Adipose tissue (tissue), 3 donors: ENCODE measurements around the gene GOSR1. TPM values are rescaled to one million over a fixed set of nuclear protein-coding genes. Genes with fewer than 3 reads are reported as not detected.
"Not testable (repeated sequence)": the region's sequence is repeated elsewhere in the genome, so short reads cannot be mapped to it uniquely, and the experiment has no call there.

Experiments used
- H3K27ac ChIP-seq: one replicate; pipeline ENCODE4 v1.5.1; 2013; ENCODE audit warnings: low read depth, low read length
- WGBS, 3 donors: extraction: QIAGEN DNeasy Blood & Tissue Kit; methylation state at CpG; one replicate each; pipeline ENCODE4 v1.1.7; 2013; 5-methylcytosine and 5-hydroxymethylcytosine counted together
- polyA plus RNA-seq, 3 donors: library from polyadenylated mRNA; stranded (reverse); fragments of 200-250 nt; gene quantifications; one replicate each; pipeline ENCODE4 v1.2.3, GENCODE V29; 2013
- donor health status: healthy with polysubstance abuse.
- donor health status: Bipolar disorder and iron deficiency.
- donor health status: healthy.

Gene GOSR1
- polyA plus RNA-seq, 3 donors: 13.4 to 17.5 (median 14.2) TPM

DNA sequence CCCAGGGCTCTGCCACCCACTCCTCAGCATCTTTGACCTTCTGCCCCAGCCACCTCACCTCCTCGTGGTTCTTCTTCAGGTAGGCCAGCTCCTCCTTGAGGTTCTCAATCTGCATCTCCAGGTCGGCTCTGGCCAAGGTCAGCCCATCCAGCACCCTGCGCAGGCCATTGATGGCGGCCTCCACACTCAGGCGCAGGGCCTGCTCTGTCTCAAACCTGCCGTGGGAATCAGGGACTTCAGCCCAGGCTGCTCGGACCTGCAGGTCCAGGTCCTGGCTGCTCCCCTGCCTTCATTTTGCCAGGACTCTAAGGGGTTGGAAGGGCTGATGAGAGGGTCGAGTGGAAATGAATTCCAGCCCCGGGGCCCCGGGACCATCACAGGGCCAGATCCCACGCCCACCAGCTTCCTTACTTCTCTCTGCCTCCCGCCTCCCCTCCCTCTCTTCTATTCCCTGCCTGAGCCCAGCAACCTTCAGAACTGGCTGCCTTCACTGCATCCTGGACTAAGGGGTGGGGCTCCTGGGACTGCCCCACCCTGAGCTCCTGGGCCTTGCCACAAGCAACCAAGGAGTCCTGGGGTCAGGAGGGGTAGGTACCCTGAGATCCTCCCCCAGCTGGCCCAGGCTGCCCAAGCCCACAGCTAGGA is 92.4 kb downstream of the GOSR1 start:
- not testable (repeated sequence) for H3K27ac ChIP-seq
- WGBS, 3 donors: 72 to 85% (median 82%) methylated on average over 11 to 12 of the region's 12 CpGs

- no peak overlapping the region for H3K27ac ChIP-seq
- 8 to 13% (median 8%) methylated on average over 2 of the region's 2 CpGs for WGBS, 3 donors
Measured at GRCh38 chr17:30570191-30570590, 93.0 kb downstream of the GOSR1 start.

- no peak overlapping the region for H3K27ac ChIP-seq
- WGBS, 3 donors: 57 to 68% (median 59%) methylated on average over 9 of the region's 9 CpGs
Measured at GRCh38 chr17:30570596-30571265, 93.5 kb downstream of the GOSR1 start.

DNA sequence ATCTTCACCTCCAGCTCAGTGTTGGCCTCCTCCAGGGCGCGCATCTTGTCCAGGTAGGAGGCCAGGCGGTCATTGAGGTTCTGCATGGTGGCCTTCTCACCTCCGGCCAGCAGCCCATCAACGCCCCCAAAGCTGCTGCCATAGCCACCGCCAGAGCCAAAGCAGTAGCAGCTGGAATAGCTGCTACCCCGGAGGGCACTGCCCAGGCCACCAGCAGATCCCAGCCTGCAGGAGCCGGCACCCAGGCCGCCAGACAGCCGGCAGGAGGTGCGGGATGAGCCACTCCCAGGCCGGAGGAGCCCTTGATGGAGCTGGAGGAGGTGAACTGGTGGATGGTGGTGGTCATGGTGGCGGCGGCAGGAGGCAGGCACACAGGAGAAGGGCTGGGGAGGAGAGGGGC is 94.2 kb downstream of the GOSR1 start:
- H3K27ac ChIP-seq: not testable (repeated sequence)
- WGBS, 3 donors: 86 to 95% (median 92%) methylated on average over 13 to 14 of the region's 14 CpGs

- H3K27ac ChIP-seq: no peak overlapping the region
- WGBS, 3 donors: 87 to 94% (median 90%) methylated on average over 7 of the region's 7 CpGs
Measured at GRCh38 chr17:30571921-30572320, 94.7 kb downstream of the GOSR1 start.

GRCh38 chr17:30572651-30573554 is 95.7 kb downstream of the GOSR1 start:
- not testable (repeated sequence) for H3K27ac ChIP-seq
- 72 to 88% (median 84%) methylated on average over 17 of the region's 17 CpGs for WGBS, 3 donors

DNA sequence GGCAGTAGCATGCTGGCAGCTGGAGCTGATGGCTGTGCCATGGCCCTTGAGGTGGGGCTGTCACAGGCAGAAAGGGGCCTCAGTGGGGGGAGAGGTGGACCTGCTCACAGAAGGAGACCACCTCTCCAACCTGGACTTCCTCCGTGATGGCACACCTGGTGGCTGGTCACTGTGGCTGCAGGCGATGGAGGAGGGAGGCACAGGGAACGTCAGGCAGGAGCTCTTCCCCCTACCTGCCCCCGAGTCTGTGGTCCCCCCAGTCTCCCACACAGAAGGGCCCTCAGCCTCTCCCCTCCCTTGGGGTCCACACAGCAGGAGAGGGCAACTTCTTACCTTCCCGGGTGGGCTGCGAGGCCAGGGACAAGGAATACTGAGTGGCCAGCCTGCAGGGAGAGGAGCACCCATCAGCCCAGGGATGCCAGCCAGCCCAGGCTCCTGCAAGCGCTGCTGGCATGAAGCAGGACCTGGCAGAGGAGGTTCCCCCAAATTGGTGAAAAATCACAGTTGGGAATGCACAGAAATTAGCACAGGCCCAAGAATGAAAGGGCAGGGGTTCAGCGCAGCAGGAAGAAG is 96.5 kb downstream of the GOSR1 start:
- H3K27ac ChIP-seq: no peak overlapping the region
- WGBS, 3 donors: 54 to 75% (median 72%) methylated on average over 5 to 7 of the region's 8 CpGs

- H3K27ac ChIP-seq: not testable (repeated sequence)
- 72 to 83% (median 77%) methylated on average over 9 of the region's 9 CpGs for WGBS, 3 donors
Measured at GRCh38 chr17:30574309-30574708, 97.1 kb downstream of the GOSR1 start.

GRCh38 chr17:30574806-30575205 is 97.6 kb downstream of the GOSR1 start:
- 88 to 95% (median 93%) methylated on average over 9 of the region's 10 CpGs for WGBS, 3 donors
- H3K27ac ChIP-seq: not testable (repeated sequence)

- 84 to 93% (median 92%) methylated on average over 15 to 17 of the region's 17 CpGs for WGBS, 3 donors
- H3K27ac ChIP-seq: not testable (repeated sequence)
Measured at GRCh38 chr17:30575648-30576325, 98.6 kb downstream of the GOSR1 start.

GRCh38 chr17:30576326-30576861 is 99.2 kb downstream of the GOSR1 start:
- no peak overlapping the region for H3K27ac ChIP-seq
- WGBS, 3 donors: 85 to 90% (median 89%) methylated on average over 28 to 30 of the region's 30 CpGs

Other genes with a start within 250 kb of the GOSR1 start
- gene SLC6A4, start 241.7 kb upstream of the GOSR1 start, polyA plus RNA-seq: under 1 TPM in 2 of 3 donors, not detected in 1; 0.06 to 0.29 TPM
- 10 to 100 TPM; 18.1 to 25.4 (median 18.4) TPM for gene BLMH, start 185.5 kb upstream of the GOSR1 start, polyA plus RNA-seq
- gene TMIGD1, start 143.4 kb upstream of the GOSR1 start, polyA plus RNA-seq: not detected
- 10 to 100 TPM in 1 of 3 donors, 1 to 10 TPM in 2; 6.9 to 12.9 (median 9.6) TPM for gene CPD, start 98.5 kb upstream of the GOSR1 start, polyA plus RNA-seq